ENCODE measurements around the gene VPS33A. TPM values are rescaled to one million over a fixed set of nuclear protein-coding genes. Genes with fewer than 3 reads are reported as not detected.
A peak's percentile ranks its signal among the peaks of the same experiment; 100 is the strongest.

The VPS33A gene
- total RNA-seq, 2 experiments from 2014 or later, result 12.0 to 14.2 TPM

DNA sequence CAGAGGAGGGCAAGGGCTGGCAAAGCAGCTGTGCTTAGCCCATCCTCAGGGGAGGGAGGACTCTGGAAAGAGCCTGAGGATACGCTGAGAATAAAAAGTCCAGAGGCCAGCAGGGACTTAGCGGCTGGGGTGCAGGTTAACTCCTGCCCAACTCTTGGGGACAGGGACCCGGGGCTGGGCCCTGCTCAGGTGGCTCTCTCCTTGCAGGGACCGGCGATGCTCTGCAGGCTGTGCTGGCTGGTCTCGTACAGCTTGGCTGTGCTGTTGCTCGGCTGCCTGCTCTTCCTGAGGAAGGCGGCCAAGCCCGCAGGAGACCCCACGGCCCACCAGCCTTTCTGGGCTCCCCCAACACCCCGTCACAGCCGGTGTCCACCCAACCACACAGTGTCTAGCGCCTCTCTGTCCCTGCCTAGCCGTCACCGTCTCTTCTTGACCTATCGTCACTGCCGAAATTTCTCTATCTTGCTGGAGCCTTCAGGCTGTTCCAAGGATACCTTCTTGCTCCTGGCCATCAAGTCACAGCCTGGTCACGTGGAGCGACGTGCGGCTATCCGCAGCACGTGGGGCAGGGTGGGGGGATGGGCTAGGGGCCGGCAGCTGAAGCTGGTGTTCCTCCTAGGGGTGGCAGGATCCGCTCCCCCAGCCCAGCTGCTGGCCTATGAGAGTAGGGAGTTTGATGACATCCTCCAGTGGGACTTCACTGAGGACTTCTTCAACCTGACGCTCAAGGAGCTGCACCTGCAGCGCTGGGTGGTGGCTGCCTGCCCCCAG is 60.0 kb downstream of the VPS33A start:
- Histone ChIP-seq H3K4me1 (ENCODE audit: insufficient read depth, low read length) (peaks cover 14% of the 10 kb centered on the region), H3K36me3 (ENCODE audit: insufficient read depth, low read length) (peaks cover 31% of the 10 kb centered on the region), H3K9me3 (ENCODE audit: control insufficient read depth in 1 of 2, insufficient read depth in 1 of 2, low read length in 2 of 2) (no peaks in the 10 kb centered on the region), H3K27me3 (ENCODE audit: control insufficient read depth in 1 of 2, insufficient read depth in 2 of 2, low read length in 2 of 2) (peaks cover 2 to 4% of the 10 kb centered on the region in 2 experiments), H3K4me3 (ENCODE audit: low read length) (no peak overlapping the region), H3K27ac (ENCODE audit: low read depth in 1 of 2, low read length in 2 of 2) (no peak overlapping the region)
- ChIA-PET POLR2A (interaction anchor here (2.9 kb wide), 1 partner anchor 20 kb away, joined by 15 read pairs; the partner anchor contains the start of gene DIABLO), CTCF (no interaction called here)
- TF ChIP-seq, protein P1, sequence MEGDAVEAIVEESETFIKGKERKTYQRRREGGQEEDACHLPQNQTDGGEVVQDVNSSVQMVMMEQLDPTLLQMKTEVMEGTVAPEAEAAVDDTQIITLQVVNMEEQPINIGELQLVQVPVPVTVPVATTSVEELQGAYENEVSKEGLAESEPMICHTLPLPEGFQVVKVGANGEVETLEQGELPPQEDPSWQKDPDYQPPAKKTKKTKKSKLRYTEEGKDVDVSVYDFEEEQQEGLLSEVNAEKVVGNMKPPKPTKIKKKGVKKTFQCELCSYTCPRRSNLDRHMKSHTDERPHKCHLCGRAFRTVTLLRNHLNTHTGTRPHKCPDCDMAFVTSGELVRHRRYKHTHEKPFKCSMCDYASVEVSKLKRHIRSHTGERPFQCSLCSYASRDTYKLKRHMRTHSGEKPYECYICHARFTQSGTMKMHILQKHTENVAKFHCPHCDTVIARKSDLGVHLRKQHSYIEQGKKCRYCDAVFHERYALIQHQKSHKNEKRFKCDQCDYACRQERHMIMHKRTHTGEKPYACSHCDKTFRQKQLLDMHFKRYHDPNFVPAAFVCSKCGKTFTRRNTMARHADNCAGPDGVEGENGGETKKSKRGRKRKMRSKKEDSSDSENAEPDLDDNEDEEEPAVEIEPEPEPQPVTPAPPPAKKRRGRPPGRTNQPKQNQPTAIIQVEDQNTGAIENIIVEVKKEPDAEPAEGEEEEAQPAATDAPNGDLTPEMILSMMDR (IDR thresholded peaks at IDR 0.05), result no peak
- peaks cover 28% of the 10 kb centered on the region for H3K36me3 Mint-ChIP-seq (ENCODE audit: low read depth)
- H3K27ac Mint-ChIP-seq, result peak overlapping the region; percentile 42
- no peaks in the 10 kb centered on the region for H3K27me3 Mint-ChIP-seq
- H3K4me3 Mint-ChIP-seq, result peak overlapping the region; percentile 80
- intact Hi-C loops (cut with DNase I, micrococcal nuclease), result no loop called here
- DNase-seq, result no peak
- peaks cover 12% of the 10 kb centered on the region for H3K4me1 Mint-ChIP-seq (ENCODE audit: low read depth)
- no peaks in the 10 kb centered on the region for H3K9me3 Mint-ChIP-seq
- ATAC-seq (ENCODE audit: poor library complexity), result no peak

DNA sequence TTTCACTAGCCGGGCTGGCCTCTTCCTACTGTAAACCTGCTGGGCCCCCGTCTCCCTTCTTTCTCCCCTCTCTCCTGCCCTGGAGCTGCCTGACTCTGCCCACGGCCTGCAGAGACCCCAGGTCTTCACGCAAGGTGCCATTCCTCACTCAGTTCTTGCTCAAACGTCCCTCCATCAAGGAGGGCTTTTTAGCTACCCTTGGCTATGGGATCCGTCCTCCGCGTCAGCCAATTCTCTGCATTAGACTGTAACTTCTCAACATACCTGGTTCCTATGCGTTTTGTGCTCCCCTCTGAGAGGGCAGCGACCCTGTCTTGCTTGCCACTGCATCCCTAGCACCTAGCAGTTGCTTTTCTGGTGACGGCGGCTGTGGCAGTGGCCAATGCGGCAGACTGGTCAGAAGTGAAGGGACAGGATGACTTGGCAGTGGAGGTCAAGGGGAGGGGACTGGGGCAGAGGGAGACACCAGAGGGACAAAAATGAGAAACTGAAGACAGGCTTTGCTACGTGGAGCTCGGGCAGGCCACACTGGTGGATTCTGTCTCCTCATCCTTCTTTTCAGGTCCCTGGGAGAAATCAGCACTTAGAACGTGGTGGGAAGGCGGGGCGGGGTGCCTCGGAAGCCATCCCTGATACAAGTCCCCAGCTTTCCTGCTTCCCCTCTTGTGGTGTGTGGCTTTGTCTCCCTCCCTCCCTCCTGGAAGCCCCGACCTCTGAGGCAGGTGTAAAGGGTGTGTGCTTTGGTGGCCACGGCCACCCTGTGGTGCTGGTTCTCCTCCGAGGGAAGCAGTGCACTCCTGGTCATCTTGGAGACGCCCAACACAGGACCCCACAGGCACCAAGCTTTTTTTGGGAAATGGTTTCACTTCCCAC is 61.0 kb downstream of the VPS33A start:
- no peaks in the 10 kb centered on the region for H3K9me3 Mint-ChIP-seq
- peaks cover 27% of the 10 kb centered on the region for H3K36me3 ChIP-seq (ENCODE audit: insufficient read depth, low read length)
- H3K36me3 Mint-ChIP-seq (ENCODE audit: low read depth), result peaks cover 24% of the 10 kb centered on the region
- H3K27ac ChIP-seq (ENCODE audit: low read depth in 1 of 2, low read length in 2 of 2), result no peak overlapping the region
- TF ChIP-seq, protein P1 (IDR thresholded peaks at IDR 0.05), result no peak
- H3K9me3 ChIP-seq (ENCODE audit: control insufficient read depth in 1 of 2, insufficient read depth in 1 of 2, low read length in 2 of 2), result no peaks in the 10 kb centered on the region
- DNase-seq, result no peak
- H3K27me3 ChIP-seq (ENCODE audit: control insufficient read depth in 1 of 2, insufficient read depth in 2 of 2, low read length in 2 of 2), result peaks cover 7 to 12% of the 10 kb centered on the region in 2 experiments
- H3K4me1 Mint-ChIP-seq (ENCODE audit: low read depth), result peaks cover 12% of the 10 kb centered on the region
- no peak for ATAC-seq (ENCODE audit: poor library complexity)
- H3K4me3 Mint-ChIP-seq, result peak overlapping the region; percentile 83
- intact Hi-C loops (cut with DNase I, micrococcal nuclease), result loop anchor here in 1 of 2 experiments (2.0 kb wide), 1 partner anchor 20 kb away; no protein-coding TSS in a partner anchor
- ChIA-PET POLR2A (interaction anchor here (0.5 to 2.9 kb wide), 3 partner anchors 21 to 62 kb away, joined by 3 to 15 read pairs (median 4); partner anchors contain the start of gene DIABLO), CTCF (interaction anchor here (1.1 to 1.6 kb wide), 3 partner anchors 11 to 61 kb away, joined by 3 to 5 read pairs (median 3); no protein-coding TSS in a partner anchor)
- H3K4me3 ChIP-seq (ENCODE audit: low read length), result no peak overlapping the region
- peak overlapping the region; percentile 9 for H3K27ac Mint-ChIP-seq
- H3K4me1 ChIP-seq (ENCODE audit: insufficient read depth, low read length), result peaks cover 14% of the 10 kb centered on the region
- no peaks in the 10 kb centered on the region for H3K27me3 Mint-ChIP-seq
